ENCODE measurements around the gene FHIT. TPM values are rescaled to one million over a fixed set of nuclear protein-coding genes. Genes with fewer than 3 reads are reported as not detected.

The FHIT gene
- total and polyA plus RNA-seq, 8 donors = 1.8 to 10.6 (median 7.1) TPM

DNA sequence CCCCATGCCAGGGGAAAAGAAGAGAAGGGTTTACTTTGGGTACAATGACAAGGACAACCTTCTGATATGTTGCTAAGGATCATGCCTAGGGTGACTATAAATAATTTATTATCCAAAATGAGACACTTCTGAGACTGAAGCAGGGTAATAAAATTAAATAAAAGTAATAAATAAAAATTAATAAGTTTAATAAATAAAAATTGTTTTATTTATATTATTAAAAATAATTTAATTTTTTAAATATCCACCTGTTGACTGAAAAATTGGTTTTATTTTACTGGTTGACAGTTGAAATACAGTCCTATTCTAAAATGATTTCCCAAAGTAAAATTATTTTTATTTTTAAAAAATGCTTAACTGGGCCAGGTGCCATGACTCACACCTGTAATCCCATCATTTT lies 102.0 kb downstream of the FHIT start:
- Histone ChIP-seq H3K9me3 (no peaks in the 10 kb centered on the region), H3K4me3 (no peak overlapping the region), H3K27ac (no peak overlapping the region), H3K4me1 (no peaks in the 10 kb centered on the region), H3K27me3 (no peaks in the 10 kb centered on the region), H3K36me3 (no peaks in the 10 kb centered on the region)
- intact Hi-C loops (cut with DNase I; ENCODE audit: low total_unique reads) = no loop called here
- TF ChIP-seq POLR2AphosphoS5 (IDR thresholded peaks at IDR 0.05) (no peak), POLR2A (IDR thresholded peaks at IDR 0.05) (no peak), EP300 (IDR thresholded peaks at IDR 0.05) (no peak)
- TF ChIP-seq, protein P1, sequence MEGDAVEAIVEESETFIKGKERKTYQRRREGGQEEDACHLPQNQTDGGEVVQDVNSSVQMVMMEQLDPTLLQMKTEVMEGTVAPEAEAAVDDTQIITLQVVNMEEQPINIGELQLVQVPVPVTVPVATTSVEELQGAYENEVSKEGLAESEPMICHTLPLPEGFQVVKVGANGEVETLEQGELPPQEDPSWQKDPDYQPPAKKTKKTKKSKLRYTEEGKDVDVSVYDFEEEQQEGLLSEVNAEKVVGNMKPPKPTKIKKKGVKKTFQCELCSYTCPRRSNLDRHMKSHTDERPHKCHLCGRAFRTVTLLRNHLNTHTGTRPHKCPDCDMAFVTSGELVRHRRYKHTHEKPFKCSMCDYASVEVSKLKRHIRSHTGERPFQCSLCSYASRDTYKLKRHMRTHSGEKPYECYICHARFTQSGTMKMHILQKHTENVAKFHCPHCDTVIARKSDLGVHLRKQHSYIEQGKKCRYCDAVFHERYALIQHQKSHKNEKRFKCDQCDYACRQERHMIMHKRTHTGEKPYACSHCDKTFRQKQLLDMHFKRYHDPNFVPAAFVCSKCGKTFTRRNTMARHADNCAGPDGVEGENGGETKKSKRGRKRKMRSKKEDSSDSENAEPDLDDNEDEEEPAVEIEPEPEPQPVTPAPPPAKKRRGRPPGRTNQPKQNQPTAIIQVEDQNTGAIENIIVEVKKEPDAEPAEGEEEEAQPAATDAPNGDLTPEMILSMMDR (IDR thresholded peaks at IDR 0.05) = no peak
- DNase-seq = no peak

GRCh38 chr3:61146010-61146890 lies 105.0 kb downstream of the FHIT start:
- Histone ChIP-seq H3K27ac (no peak overlapping the region), H3K9me3 (no peaks in the 10 kb centered on the region), H3K4me1 (no peaks in the 10 kb centered on the region), H3K4me3 (no peak overlapping the region), H3K36me3 (no peaks in the 10 kb centered on the region), H3K27me3 (no peaks in the 10 kb centered on the region)
- 73 to 87% (median 85%) methylated on average over 3 of the region's 3 CpGs for WGBS, 5 donors
- TF ChIP-seq EP300 (IDR thresholded peaks at IDR 0.05) = no peak
- TF ChIP-seq, protein P1 (IDR thresholded peaks at IDR 0.05) = no peak
- no peak for TF ChIP-seq POLR2AphosphoS5 (IDR thresholded peaks at IDR 0.05)
- no peak for TF ChIP-seq POLR2A (IDR thresholded peaks at IDR 0.05)
- intact Hi-C loops (cut with DNase I; ENCODE audit: low total_unique reads) = no loop called here
- no peak for DNase-seq

DNA sequence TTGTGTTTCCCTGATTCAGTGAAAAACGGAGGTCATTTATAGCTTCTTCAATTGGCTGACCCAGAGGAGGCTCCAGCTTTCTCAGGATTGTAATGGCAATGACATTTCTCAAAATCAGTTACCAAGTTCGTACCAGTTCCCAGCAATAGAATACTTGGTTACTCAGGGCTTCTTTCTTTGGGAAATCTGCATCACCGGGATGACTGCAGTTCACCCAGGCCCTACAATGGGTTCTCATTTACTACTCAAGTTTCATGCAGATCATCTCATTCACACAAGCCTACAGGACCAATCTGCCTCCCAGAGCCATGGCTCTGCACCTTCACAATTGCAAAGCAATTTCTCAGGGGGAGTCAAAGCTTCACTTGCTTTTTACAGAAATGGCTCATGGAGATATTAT lies 109.6 kb downstream of the FHIT start:
- H3K27me3 ChIP-seq = no peaks in the 10 kb centered on the region
- DNase-seq = no peak
- H3K4me3 ChIP-seq = no peak overlapping the region
- no peak overlapping the region for H3K27ac ChIP-seq
- intact Hi-C loops (cut with DNase I; ENCODE audit: low total_unique reads) = no loop called here
- no peaks in the 10 kb centered on the region for H3K36me3 ChIP-seq
- H3K9me3 ChIP-seq = no peaks in the 10 kb centered on the region
- no peaks in the 10 kb centered on the region for H3K4me1 ChIP-seq
- WGBS, 5 donors = 54 to 68% (median 62%) methylated on average over 3 of the region's 3 CpGs
- no peak for TF ChIP-seq EP300 (IDR thresholded peaks at IDR 0.05)
- no peak for TF ChIP-seq POLR2AphosphoS5 (IDR thresholded peaks at IDR 0.05)
- TF ChIP-seq, protein P1 (IDR thresholded peaks at IDR 0.05) = no peak
- TF ChIP-seq POLR2A (IDR thresholded peaks at IDR 0.05) = no peak

- Histone ChIP-seq H3K4me3 (no peak overlapping the region), H3K4me1 (no peaks in the 10 kb centered on the region), H3K27ac (no peak overlapping the region), H3K27me3 (no peaks in the 10 kb centered on the region), H3K36me3 (no peaks in the 10 kb centered on the region), H3K9me3 (no peaks in the 10 kb centered on the region)
- DNase-seq = no peak
- 67 to 86% (median 68%) methylated on average over 4 of the region's 4 CpGs for WGBS, 5 donors
- no peak for TF ChIP-seq POLR2A (IDR thresholded peaks at IDR 0.05)
- TF ChIP-seq, protein P1 (IDR thresholded peaks at IDR 0.05) = no peak
- TF ChIP-seq EP300 (IDR thresholded peaks at IDR 0.05) = no peak
- no peak for TF ChIP-seq POLR2AphosphoS5 (IDR thresholded peaks at IDR 0.05)
- intact Hi-C loops (cut with DNase I; ENCODE audit: low total_unique reads) = no loop called here
Measured at GRCh38 chr3:61141227-61141626, 110.0 kb downstream of the FHIT start.
